22Rv1 (cell line): ENCODE data around the gene LPIN1.
"Not testable (repeated sequence)": the region's sequence is repeated elsewhere in the genome, so short reads cannot be mapped to it uniquely, and the experiment has no call there.

ENCODE experiments used
- H3K27ac ChIP-seq: fragments of 450-650 bp; 2 replicates; pipeline ENCODE4 v1.5.1; 2017
- ZFX ChIP-seq: fragments of 450-650 bp; IDR thresholded peaks from 2 replicates; pipeline ENCODE4 v1.6.1; 2017; ENCODE audit warnings: antibody characterized with exemption, borderline replicate concordance
- TF ChIP-seq, protein P1 (sequence below): fragments of 450-650 bp; IDR thresholded peaks from 2 replicates; pipeline ENCODE4 v1.5.1; 2017; ENCODE audit warnings: mild to moderate bottlenecking

The LPIN1 gene

DNA sequence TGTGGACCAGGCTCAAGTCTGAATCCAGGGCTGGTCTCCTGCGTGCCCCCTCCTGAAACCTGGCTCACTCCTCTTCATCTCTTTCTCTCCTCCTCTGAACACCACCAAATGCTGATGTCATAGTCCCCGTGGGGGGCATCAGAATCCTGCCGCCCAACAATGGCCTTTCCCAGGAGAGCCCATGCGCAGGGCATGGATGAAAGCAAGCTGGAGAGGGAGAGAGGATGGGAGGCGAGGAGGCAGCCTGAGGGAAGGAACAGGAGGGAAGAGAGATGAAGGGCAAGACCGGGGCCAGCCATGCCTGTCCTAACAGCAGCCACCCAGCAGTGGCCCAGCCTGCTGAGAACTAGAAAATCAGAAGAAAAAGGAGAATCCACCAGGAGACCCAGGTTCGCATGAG, 22.3 kb upstream of the LPIN1 start:
- TF ChIP-seq, protein P1, sequence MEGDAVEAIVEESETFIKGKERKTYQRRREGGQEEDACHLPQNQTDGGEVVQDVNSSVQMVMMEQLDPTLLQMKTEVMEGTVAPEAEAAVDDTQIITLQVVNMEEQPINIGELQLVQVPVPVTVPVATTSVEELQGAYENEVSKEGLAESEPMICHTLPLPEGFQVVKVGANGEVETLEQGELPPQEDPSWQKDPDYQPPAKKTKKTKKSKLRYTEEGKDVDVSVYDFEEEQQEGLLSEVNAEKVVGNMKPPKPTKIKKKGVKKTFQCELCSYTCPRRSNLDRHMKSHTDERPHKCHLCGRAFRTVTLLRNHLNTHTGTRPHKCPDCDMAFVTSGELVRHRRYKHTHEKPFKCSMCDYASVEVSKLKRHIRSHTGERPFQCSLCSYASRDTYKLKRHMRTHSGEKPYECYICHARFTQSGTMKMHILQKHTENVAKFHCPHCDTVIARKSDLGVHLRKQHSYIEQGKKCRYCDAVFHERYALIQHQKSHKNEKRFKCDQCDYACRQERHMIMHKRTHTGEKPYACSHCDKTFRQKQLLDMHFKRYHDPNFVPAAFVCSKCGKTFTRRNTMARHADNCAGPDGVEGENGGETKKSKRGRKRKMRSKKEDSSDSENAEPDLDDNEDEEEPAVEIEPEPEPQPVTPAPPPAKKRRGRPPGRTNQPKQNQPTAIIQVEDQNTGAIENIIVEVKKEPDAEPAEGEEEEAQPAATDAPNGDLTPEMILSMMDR: no peak
- TF ChIP-seq ZFX: no peak
- H3K27ac ChIP-seq: no peak overlapping the region

DNA sequence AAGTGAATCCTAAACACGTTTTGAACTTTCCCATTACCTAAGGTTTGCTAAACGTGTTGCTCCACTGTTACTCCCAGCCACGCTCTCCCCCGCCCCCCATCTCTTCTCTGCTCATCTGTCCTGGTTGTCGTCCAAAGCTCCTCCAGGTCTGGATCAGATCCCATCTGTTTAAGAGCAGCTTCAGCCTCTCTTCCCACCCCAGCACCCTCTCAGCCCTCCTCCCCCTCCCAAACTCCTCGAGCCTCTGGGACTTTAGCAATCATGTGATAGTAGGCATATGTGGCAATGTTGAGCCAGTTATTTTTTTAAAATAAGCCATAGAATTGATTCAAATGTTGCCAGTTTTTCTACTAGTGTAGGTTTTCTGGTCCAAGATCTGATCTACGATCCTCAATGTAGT, 20.0 kb upstream of the LPIN1 start:
- TF ChIP-seq, protein P1: no peak
- H3K27ac ChIP-seq: no peak overlapping the region

DNA sequence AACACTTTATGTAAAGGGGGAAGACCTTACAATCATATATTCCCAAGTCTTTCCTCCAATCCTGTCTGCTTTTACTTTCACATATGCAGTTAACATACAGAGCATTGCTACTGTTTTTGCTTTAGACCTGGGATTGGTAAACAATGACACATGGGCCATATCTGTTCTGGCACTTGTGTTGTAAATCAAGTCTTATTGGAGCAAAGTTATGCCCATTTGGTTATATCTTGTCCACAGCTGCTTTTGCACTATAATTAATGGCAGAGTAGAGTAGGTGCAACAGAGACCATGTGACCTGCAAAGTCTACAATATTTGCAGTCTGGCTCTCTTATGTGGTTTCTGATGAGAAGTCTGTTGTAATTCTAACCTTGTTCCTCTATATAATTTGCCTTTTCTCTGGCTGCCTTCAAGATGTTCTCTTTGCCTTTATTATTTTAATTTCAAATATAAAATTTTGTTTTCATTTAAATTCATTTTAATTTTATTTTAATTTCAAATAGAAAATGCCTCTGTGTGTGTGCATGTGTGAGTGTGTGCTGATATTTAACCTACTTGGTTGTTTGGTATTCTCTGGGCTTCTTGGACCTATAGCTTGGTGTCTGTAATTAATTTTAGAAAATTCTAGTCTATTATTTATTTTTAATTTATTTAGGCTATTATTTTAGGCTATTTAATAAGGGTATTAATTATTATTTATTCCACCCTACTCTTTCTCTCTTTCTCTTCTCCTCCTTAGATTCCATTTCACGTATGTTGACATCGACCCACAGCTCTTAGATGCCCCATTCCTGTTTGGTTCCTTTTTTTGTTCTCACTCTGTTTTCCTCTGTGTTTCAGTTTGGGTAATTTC, 16.8 kb upstream of the LPIN1 start:
- no peak overlapping the region for H3K27ac ChIP-seq
- TF ChIP-seq, protein P1: no peak
- TF ChIP-seq ZFX: no peak

- H3K27ac ChIP-seq: not testable (repeated sequence)
Measured at GRCh38 chr2:11731214-11731984, 15.0 kb upstream of the LPIN1 start.

DNA sequence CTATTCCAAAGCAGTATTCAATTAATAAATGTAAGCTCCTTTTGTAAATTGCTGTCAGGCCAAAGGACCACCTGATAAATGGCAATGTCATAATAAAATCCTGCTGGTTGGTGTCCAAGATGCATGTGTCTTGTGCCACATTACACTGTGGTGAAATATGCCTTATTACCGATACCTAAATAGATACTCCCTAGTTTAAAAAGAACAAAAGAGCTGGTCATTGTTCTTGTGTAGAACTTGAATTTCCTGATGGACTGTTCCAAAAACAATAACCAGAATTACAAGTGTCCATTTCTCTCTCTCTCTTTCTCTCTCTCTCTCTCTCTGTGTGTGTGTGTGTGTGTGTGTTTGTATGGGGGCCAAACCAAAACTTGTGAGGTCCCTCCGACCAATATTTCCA, 13.8 kb upstream of the LPIN1 start:
- H3K27ac ChIP-seq: no peak overlapping the region
- no peak for TF ChIP-seq ZFX
- TF ChIP-seq, protein P1: no peak

- not testable (repeated sequence) for H3K27ac ChIP-seq
Measured at GRCh38 chr2:11737852-11738251, 8.6 kb upstream of the LPIN1 start.

DNA sequence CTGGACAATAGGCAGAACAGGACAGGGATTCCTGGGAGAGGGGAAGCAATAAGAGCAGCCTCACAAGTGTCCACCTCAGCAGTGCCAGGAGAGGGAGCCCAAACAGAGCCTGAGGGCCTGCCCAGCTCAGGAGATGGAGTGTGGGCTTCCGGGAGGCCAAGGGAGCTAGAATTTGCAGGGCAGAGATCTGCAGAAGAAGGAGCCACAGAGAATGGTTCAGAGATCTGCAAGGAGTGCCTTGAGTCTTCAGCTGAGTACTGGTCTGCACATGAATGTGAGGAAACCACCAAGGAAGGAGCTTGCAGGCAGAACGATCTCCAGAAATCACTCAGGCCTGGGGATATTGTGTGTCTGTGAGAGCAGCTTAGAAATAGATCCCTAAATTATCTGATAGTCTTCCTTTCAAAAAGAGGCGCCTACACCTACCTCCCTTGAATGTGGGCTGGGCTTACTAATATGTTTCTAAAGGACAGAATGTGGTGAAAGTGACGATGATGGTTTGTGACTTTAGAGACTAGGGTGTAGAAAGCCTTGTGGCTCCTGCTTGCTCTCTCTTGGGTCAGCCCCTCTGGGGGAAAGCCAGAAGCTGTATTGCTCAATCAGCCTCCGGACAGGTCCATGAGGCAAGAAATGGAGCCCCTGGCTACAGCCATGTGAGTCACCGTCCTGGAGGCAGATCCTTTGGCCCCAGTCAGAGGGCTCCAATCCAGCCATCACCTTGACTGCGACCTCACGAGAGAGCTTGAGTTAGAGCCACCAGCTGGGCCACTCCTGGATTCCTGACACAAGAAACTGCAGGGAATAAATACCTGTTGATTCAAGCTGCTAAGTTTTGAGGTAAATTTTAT, 7.6 kb upstream of the LPIN1 start:
- TF ChIP-seq, protein P1: peak; percentile 53
- TF ChIP-seq ZFX: no peak
- H3K27ac ChIP-seq: no peak overlapping the region

DNA sequence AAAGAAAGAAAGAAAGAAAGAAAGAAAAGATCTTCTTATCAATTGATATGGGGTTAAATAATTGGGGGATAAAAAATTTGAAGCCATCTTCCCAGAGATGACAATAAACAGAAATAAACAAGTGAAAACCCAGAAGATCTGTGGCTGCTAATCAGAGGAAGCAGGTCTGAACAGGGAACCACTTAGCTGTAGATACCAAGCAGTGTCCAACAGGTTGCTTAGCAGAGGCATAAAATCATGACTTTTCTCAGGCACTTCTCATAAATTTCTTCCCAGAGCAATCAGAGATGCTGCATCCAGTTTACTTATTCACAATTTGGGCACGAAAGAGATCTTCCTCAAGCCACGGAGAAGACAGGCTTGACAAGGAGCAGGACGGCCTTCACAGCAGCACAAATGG, 5.7 kb upstream of the LPIN1 start:
- no peak for TF ChIP-seq ZFX
- TF ChIP-seq, protein P1: no peak
- no peak overlapping the region for H3K27ac ChIP-seq
